Panc1 (cell line): ENCODE results near the gene MTARC2. TPM values are rescaled to one million over a fixed set of nuclear protein-coding genes. Genes with fewer than 3 reads are reported as not detected.

Experiments used
- ATAC-seq: fragments of 200-7000 bp; cut with Tn5 transposase; 2 replicates; pipeline ENCODE4 v1.9.1; 2020; ENCODE audit warnings: mild to moderate bottlenecking, moderate library complexity
- BruUV-seq: library from RNA; stranded (reverse); fragments of 400-500 nt; replicated peaks from 2 replicates; lab custom pipeline; 2021; lab: Mats Ljungman, UMichigan
- CTCF ChIA-PET: fragments of 300-600 bp; sonication (Branson Sonifier 250); formaldehyde crosslinking; loops from one replicate; lab custom pipeline; 2022; ENCODE audit warnings: antibody characterized with exemption; lab: Charles Lee
- POLR2A ChIA-PET: fragments of 300-600 bp; sonication (Branson Sonifier 250); formaldehyde crosslinking; loops from one replicate; lab custom pipeline; 2022; ENCODE audit warnings: antibody characterized with exemption; lab: Charles Lee
- DNase-seq: peaks from one replicate; pipeline ENCODE4 v3.0.0-alpha.2; 2010; ENCODE audit warnings: low read depth, low spot score
- H3K27ac ChIP-seq: 2 replicates; pipeline ENCODE4 v1.5.1; 2011; ENCODE audit warnings: mild to moderate bottlenecking, low read length, inconsistent platforms
- H3K27me3 ChIP-seq: fragments of 200-500 bp; sonication (Bioruptor generic); 2 replicates; pipeline ENCODE4 v1.6.0; 2014; ENCODE audit warnings: low read length, inconsistent platforms; ENCODE audit not compliant: control insufficient read depth, insufficient read depth
- H3K36me3 ChIP-seq: fragments of 200-500 bp; sonication (Bioruptor generic); 2 replicates; pipeline ENCODE4 v1.5.1; 2014; ENCODE audit warnings: inconsistent platforms, mild to moderate bottlenecking, low read length, moderate library complexity; ENCODE audit not compliant: control insufficient read depth, insufficient read depth
- H3K4me1 ChIP-seq: 2 replicates; pipeline ENCODE4 v1.5.1; 2011; ENCODE audit warnings: inconsistent platforms, mild to moderate bottlenecking, low read length, moderate library complexity; ENCODE audit not compliant: control insufficient read depth, insufficient read depth
- H3K4me3 ChIP-seq, 2 experiments: 2 replicates each; pipeline ENCODE4 v1.5.1; 2011 to 2012; ENCODE audit warnings: low read depth in 2 of 2, low read length in 2 of 2, mild to moderate bottlenecking in 2 of 2, inconsistent platforms in 1 of 2, moderate library complexity in 1 of 2
- H3K9me3 ChIP-seq: fragments of 200-500 bp; sonication (Bioruptor generic); 2 replicates; pipeline ENCODE4 v1.5.1; 2014; ENCODE audit warnings: low read depth, mild to moderate bottlenecking, inconsistent platforms, low read length, moderate library complexity; ENCODE audit not compliant: control insufficient read depth, insufficient read depth
- SIN3A ChIP-seq: IDR thresholded peaks from 2 replicates; pipeline ENCODE4 v1.6.1; 2012; ENCODE audit warnings: low read depth, mild to moderate bottlenecking, low read length, moderate library complexity, borderline replicate concordance; ENCODE audit not compliant: insufficient read depth
- in situ Hi-C: cut with HindIII; loops from 2 replicates; pipeline ENCODE4 v1.10.0; 2016; ENCODE audit warnings: low sequenced_read_pairs, low pct_unique_long_range_greater_than_20kb
- intact Hi-C: fragments of 100-400 bp; cut with micrococcal nuclease; formaldehyde crosslinking; loops from one replicate; pipeline ENCODE4 v1.10.0; 2022; ENCODE audit not compliant: unreplicated experiment
- total RNA-seq: library from RNA; stranded (reverse); gene quantifications from one replicate; pipeline ENCODE4 v1.2.1, GENCODE V29; 2021; ENCODE audit not compliant: unreplicated experiment
- TF ChIP-seq, protein P1 (sequence below): fragments of 450-650 bp; IDR thresholded peaks from 2 replicates; pipeline ENCODE4 v1.5.1; 2017; ENCODE audit warnings: mild to moderate bottlenecking
- TF ChIP-seq, protein P2 (sequence below), 2 experiments: IDR thresholded peaks; 2 replicates each; pipeline ENCODE4 v1.6.1; 2011 to 2012; ENCODE audit warnings: low read depth in 2 of 2, control low read depth in 1 of 2, low read length in 1 of 2, mild to moderate bottlenecking in 1 of 2, moderate library complexity in 1 of 2; ENCODE audit not compliant: insufficient read depth in 1 of 2

Gene MTARC2
- total RNA-seq, 1 experiment from 2014 or later: 10.1 TPM

DNA sequence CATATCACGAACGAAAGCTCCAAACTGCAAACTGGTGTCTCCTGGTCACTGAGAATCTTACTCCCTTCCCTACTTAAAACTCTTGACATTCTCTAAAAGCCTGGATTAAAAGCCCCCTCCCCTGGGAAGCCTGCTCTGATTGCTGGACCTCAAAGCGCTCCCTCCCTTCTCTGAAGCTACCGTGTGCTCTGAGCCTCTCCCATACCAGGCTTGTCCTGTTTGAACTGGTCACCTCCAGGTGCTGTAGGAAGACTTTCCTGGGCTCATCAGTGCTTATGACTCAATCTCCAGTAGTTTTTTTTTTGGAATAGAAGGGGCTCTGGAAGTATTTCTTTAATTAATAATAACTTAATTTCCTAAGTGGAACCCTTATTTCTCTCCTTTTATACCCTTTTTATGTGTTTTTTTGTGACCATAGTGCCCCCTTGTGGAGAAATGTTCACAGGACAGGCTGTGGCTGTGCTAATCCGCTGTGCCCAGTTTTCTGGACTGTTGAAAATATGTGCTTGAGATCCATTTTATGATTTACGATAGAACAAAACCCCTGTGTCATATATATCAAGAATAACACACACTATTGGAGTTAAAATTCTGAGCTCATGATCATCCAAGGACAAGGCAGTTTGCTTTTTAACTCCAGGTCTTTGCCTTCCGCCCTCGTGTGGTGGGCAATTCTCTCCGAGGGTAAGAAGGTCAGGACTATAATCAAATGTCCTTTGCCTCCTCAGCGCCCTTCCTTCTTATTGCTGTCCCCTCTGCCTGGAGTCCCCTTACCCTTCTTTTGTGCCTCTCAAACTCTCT is 55.5 kb downstream of the MTARC2 start:
- intact Hi-C loops (no loop called here), in situ Hi-C loops (no loop called here)
- Histone ChIP-seq H3K36me3 (no peaks in the 10 kb centered on the region), H3K27me3 (no peaks in the 10 kb centered on the region), H3K27ac (no peak overlapping the region), H3K4me3 (no peak overlapping the region), H3K4me1 (no peaks in the 10 kb centered on the region), H3K9me3 (no peaks in the 10 kb centered on the region)
- ChIA-PET CTCF (interaction anchor here (0.7 kb wide), 2 partner anchors 119 to 1398 kb away, joined by 3 read pairs; no protein-coding TSS in a partner anchor), POLR2A (interaction anchor here (0.6 kb wide), 1 partner anchor 165 kb away, joined by 4 read pairs; no protein-coding TSS in a partner anchor)
- BruUV-seq: no TSS peak
- peak; percentile 77; the same call in 1 of the 2 replicates for ATAC-seq
- DNase-seq: no peak
- TF ChIP-seq SIN3A: no peak
- TF ChIP-seq, protein P1, sequence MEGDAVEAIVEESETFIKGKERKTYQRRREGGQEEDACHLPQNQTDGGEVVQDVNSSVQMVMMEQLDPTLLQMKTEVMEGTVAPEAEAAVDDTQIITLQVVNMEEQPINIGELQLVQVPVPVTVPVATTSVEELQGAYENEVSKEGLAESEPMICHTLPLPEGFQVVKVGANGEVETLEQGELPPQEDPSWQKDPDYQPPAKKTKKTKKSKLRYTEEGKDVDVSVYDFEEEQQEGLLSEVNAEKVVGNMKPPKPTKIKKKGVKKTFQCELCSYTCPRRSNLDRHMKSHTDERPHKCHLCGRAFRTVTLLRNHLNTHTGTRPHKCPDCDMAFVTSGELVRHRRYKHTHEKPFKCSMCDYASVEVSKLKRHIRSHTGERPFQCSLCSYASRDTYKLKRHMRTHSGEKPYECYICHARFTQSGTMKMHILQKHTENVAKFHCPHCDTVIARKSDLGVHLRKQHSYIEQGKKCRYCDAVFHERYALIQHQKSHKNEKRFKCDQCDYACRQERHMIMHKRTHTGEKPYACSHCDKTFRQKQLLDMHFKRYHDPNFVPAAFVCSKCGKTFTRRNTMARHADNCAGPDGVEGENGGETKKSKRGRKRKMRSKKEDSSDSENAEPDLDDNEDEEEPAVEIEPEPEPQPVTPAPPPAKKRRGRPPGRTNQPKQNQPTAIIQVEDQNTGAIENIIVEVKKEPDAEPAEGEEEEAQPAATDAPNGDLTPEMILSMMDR: peak; percentile 87
- TF ChIP-seq, protein P2, sequence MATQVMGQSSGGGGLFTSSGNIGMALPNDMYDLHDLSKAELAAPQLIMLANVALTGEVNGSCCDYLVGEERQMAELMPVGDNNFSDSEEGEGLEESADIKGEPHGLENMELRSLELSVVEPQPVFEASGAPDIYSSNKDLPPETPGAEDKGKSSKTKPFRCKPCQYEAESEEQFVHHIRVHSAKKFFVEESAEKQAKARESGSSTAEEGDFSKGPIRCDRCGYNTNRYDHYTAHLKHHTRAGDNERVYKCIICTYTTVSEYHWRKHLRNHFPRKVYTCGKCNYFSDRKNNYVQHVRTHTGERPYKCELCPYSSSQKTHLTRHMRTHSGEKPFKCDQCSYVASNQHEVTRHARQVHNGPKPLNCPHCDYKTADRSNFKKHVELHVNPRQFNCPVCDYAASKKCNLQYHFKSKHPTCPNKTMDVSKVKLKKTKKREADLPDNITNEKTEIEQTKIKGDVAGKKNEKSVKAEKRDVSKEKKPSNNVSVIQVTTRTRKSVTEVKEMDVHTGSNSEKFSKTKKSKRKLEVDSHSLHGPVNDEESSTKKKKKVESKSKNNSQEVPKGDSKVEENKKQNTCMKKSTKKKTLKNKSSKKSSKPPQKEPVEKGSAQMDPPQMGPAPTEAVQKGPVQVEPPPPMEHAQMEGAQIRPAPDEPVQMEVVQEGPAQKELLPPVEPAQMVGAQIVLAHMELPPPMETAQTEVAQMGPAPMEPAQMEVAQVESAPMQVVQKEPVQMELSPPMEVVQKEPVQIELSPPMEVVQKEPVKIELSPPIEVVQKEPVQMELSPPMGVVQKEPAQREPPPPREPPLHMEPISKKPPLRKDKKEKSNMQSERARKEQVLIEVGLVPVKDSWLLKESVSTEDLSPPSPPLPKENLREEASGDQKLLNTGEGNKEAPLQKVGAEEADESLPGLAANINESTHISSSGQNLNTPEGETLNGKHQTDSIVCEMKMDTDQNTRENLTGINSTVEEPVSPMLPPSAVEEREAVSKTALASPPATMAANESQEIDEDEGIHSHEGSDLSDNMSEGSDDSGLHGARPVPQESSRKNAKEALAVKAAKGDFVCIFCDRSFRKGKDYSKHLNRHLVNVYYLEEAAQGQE (IDR thresholded peaks at IDR 0.05; ENCODE audit: insufficient read depth in 1 of 2, low read depth in 2 of 2, low read length in 1 of 2): no peak

DNA sequence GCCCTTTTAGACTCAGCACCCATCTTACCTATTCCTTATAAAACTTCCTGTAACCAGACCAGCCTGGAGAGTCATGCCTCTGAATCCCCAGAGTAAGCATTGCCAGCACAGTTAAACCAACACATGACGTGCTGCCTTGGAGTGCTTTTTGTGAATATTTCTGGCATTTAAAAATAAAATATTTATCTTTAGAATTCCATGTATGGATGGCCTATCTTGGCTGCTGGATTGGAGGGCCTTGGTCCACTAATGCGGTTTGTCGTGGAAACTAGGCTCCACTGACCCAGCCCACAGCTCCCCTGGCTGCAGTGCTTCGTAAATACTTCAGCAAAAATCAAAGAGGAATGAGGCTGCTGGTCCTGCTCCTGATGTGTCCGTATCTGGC is 56.1 kb downstream of the MTARC2 start:
- TF ChIP-seq, protein P2 (IDR thresholded peaks at IDR 0.05; ENCODE audit: insufficient read depth in 1 of 2, low read depth in 2 of 2, low read length in 1 of 2): no peak
- H3K36me3 ChIP-seq: no peaks in the 10 kb centered on the region
- H3K4me1 ChIP-seq: no peaks in the 10 kb centered on the region
- in situ Hi-C loops: no loop called here
- no peak overlapping the region for H3K27ac ChIP-seq
- no peaks in the 10 kb centered on the region for H3K9me3 ChIP-seq
- intact Hi-C loops: no loop called here
- POLR2A ChIA-PET: no interaction called here
- no peak for DNase-seq
- BruUV-seq: no TSS peak
- H3K4me3 ChIP-seq: no peak overlapping the region
- CTCF ChIA-PET: interaction anchor here (0.7 kb wide), 1 partner anchor 1397 kb away, joined by 3 read pairs; no protein-coding TSS in a partner anchor
- H3K27me3 ChIP-seq: no peaks in the 10 kb centered on the region; the same call in 1 of the 2 replicates
- no peak for ATAC-seq
